Hepatocyte (in vitro differentiated cells): ENCODE results near the gene ZNF284.

Source experiments
- CTCF ChIP-seq: fragments of 200-600 bp; sonication (generic); IDR thresholded peaks from 2 replicates; pipeline ENCODE4 v1.5.1; 2016; ENCODE audit warnings: antibody characterized with exemption, mild to moderate bottlenecking; ENCODE audit not compliant: poor library complexity
- EZH2 ChIP-seq: fragments of 200-600 bp; sonication (generic); IDR thresholded peaks from 2 replicates; pipeline ENCODE4 v1.6.1; 2016; ENCODE audit warnings: antibody characterized with exemption, mild to moderate bottlenecking, borderline replicate concordance
- EZH2phosphoT487 ChIP-seq: fragments of 200-600 bp; sonication (generic); IDR thresholded peaks from one replicate; pipeline ENCODE4 v1.6.1; 2018; ENCODE audit warnings: antibody characterized with exemption, mild to moderate bottlenecking, low read depth, moderate library complexity; ENCODE audit not compliant: unreplicated experiment, severe bottlenecking

GRCh38 chr19:44066305-44066704 lies 5.7 kb upstream of the ZNF284 start:
- no peak for TF ChIP-seq CTCF
- TF ChIP-seq EZH2 = no peak
- TF ChIP-seq EZH2phosphoT487 = no peak
